Activated T-cell treated with anti-CD3 and anti-CD28 coated beads, Interleukin-2, amount 50 U/mL, for 1 hour (primary cell): ENCODE measurements around the gene NCAPD3.

Source experiments
- DNase-seq: peaks from one replicate; pipeline ENCODE4 v3.0.0-alpha.2; 2020

Gene NCAPD3

DNA sequence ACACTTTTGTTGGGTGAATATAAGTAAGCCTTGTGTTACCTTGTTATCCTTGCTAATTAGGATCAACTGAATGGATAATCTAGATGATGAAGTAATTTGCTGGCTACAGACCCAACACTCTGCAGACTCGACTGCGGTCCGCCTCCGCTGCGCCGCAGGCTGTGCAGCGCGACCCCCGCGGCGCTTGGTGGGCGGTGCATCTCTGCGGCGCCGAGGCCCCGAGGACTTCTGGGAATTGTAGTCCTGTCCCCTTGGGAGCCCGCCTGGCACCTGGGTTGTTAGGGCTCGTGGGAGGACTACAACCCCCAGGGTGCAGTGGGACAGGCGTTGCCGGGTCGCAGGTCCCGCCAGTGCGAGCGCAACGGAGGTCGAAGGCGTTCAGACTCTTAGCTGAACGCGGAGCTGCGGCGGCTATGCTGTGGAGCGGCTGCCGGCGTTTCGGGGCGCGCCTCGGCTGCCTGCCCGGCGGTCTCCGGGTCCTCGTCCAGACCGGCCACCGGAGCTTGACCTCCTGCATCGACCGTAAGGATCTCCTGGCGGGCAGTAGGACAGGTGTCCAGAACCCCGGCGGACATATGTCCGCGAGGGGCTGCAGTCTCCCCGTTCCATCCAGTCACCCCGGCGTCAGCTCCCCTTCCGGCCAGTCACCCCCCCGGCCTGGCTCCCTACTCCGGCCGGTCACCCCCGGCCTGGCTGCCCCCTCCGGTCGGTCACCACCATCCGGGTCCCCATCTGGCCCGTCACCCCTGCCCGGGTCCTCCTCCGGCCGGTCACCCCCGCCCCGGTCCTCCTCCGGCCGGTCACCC, 29.6 kb upstream of the NCAPD3 start, which contains the start of the genes ACAD8 and THYN1:
TSS of gene ACAD8 (plus strand) at position 381 of the 806 bp plus-strand sequence. CDS start at position 414, 33 bp downstream.
TSS of gene THYN1 (minus strand) at position 165 of the 806 bp plus-strand sequence. CDS start 470 bp downstream, outside the sequence.
- DNase-seq, result peak; percentile 94

GRCh38 chr11:134252346-134253187, 28.8 kb upstream of the NCAPD3 start:
- DNase-seq, result peak; percentile 43

GRCh38 chr11:134250675-134251074, 26.9 kb upstream of the NCAPD3 start:
- DNase-seq, result no peak

GRCh38 chr11:134250246-134250645, 26.5 kb upstream of the NCAPD3 start:
- DNase-seq, result no peak

- no peak for DNase-seq
Measured at GRCh38 chr11:134248910-134249480, 25.2 kb upstream of the NCAPD3 start.

DNA sequence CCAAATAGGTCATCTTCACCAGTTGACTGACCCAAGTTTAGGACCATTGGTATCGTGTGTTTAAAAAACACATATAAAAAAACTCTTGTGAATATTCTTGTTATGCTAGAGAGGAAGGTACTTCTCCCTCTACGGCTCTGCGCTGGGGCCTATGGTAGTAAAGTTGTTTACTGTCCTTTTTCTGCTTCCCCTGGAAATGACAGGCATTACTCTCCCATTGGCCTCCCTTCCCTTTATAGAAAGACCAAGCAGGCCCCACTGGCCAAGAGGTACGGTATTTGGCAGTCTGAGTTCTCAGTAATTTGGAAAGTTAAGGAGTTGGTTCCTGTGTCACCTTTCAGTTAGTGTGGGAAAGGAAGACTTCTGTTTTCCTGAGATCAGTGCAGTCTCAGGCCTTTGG, 22.9 kb upstream of the NCAPD3 start:
- DNase-seq, result no peak

DNA sequence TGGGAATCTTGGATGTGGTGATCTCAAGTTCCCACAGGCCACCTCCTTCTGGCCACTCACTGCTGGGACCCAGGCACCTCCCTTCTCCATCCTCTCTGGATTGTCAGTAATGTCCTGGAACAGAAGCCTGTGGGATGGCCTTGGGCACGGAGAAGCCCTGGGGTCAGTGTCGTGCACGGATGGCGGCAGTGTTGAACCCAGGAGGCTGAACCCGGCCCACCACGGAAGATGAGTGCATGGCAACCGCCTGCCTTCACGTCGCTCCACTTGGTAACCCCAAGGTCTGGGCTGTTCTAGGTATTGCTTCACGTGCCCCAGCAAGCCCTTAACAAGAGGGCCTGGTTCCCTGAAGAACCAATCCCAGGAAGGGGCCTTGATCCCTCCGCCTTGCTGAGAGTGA, 22.3 kb upstream of the NCAPD3 start:
- DNase-seq, result no peak

- DNase-seq, result no peak
Measured at GRCh38 chr11:134245434-134245833, 21.7 kb upstream of the NCAPD3 start.

DNA sequence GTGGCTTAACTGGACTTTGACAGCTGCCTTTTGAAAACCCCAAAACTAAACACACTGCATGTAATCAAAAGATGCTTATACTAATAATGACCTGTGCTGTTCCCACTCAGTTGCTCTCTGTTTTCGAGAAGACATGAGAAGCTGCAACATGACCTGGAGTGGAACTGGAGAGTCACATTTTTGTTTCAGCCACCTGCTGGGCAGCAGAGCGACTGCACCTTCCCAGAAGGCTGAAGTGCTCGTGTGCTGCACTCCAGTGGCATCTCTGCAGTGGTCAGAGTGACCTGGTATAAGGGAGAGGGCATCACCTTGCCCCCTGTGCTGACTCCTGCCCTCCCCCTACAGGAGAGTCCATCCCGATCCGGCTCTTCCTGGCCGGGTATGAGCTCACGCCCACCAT, 20.8 kb upstream of the NCAPD3 start:
- no peak for DNase-seq

DNA sequence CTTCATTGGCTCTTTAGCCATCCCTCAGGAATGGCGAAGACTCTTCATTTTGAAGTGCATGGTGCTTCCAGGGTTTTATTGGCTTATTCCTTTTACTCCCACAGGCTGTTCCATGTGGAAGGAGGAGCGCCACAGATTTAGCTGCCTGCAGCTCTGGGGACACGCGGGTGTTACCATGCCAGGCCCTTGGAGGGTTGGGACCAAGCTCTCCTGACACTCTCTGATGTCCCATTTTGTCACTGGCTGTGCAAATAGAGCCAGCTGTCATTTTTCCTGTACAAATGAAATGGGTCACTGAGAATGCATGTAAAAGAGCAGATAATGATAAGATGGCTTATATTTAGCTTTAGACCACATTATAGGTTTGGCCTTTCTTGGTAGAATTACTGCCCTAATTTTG, 20.1 kb upstream of the NCAPD3 start:
- no peak for DNase-seq

- no peak for DNase-seq
Measured at GRCh38 chr11:134242376-134242775, 18.6 kb upstream of the NCAPD3 start.

GRCh38 chr11:134240592-134240991, 16.8 kb upstream of the NCAPD3 start:
- no peak for DNase-seq

- DNase-seq, result no peak
Measured at GRCh38 chr11:134238956-134239355, 15.2 kb upstream of the NCAPD3 start.

DNA sequence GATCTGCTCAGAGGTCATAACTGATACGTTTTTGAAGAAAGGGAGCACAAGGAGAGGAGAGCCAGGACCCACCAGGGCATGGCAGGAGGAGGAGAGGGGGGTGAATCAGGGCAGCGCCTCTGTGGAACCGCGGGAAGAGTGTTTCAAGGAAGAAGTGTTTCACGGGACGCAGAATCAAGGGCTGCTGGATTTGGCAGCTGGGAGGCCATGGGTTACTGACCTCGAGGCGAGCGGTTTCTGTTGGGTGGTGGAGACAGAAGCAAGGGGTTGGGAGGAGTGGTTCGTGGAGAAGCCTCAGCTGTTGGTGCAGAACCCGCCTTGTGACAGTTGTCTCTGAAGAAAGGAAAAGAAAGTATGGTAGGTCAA, 13.8 kb upstream of the NCAPD3 start:
- no peak for DNase-seq

DNA sequence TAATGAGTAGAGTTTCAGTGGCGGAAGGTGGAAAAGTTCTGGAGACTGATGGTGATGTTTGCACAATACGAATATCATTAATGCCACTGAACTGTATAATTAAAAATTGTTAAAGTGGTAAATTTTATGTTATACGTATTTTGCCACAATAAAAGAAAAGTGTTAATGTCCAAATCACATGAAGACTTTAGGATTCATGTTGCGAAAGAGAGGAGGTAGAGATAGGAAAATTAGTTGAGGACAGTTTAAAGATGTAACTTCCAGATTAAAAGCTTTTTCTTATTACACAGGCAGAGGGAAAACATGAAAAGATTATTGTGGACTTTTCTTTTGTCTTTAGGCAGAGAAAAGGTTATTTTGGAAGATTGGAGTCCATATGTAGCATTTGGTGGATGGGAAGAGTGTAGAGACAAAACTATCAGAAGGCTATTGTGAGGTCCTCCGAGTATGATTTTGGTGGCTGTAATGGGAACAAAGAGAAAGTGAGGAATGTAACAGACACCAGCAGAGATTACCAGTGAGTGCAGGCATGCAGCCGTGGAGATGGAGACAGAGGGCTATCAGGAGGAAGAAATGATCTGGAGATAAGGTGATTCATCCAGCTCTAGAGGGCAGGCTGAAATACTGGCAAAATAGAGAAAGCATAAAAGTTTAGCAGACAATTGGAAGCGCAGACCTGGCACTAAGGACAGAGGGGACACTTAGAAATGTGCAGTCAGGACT, 13.2 kb upstream of the NCAPD3 start:
- no peak for DNase-seq

- DNase-seq, result no peak
Measured at GRCh38 chr11:134235399-134235798, 11.6 kb upstream of the NCAPD3 start.

GRCh38 chr11:134233729-134234179, 10.0 kb upstream of the NCAPD3 start:
- no peak for DNase-seq

GRCh38 chr11:134231958-134232659, 8.3 kb upstream of the NCAPD3 start:
- DNase-seq, result no peak

DNA sequence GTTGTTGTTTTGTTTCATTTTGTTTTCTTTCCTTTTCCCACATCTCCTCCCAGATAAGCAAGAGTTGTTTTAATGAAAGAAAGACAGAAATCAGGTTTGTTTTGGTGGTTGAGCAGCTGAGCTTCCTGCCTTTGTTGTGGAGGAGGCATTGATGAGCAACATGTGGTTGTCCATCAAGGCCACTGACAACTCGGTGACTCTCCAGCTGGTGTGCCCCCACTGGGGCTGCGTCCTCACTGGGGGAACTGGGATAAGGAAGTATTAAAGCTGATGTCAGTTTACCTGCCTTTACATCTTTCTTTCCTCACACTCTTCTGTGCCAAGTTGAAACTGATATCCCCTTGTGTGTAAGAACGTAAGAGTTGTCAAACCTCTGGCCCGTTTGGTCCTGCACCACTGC, 6.6 kb upstream of the NCAPD3 start:
- no peak for DNase-seq

- DNase-seq, result no peak
Measured at GRCh38 chr11:134229126-134229790, 5.5 kb upstream of the NCAPD3 start.

DNA sequence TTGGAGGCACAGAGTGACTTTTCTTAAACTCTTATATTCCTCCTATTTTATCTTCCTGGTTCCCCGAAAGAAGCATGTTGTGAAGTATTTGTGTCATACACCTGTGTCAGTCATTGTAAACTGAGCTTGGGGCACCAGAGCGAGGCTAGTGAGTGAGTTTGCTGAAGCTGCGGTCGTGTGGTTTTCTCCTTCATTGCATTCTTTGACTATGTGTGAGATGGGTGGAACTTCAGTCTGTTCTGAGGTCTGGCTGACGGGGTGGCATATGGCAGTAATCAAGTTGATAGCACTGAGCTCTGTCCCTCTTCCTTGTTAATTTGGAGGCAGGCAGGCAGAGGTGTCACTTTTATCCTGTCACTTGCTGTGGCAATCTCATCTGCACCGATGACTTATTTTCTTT, 4.9 kb upstream of the NCAPD3 start:
- DNase-seq, result no peak
